Measurements from ENCODE around the gene CEACAM19.

Gene CEACAM19

GRCh38 chr19:44722131-44723121 lies 51.1 kb downstream of the CEACAM19 start:
- peaks cover 35% of the 10 kb centered on the region for H3K4me1 ChIP-seq
- H2AFZ ChIP-seq, result peak overlapping the region; percentile 56
- H3K4me3 ChIP-seq (ENCODE audit: low read depth, low read length), result no peak overlapping the region
- no peaks in the 10 kb centered on the region for H3K9me3 ChIP-seq (ENCODE audit: control insufficient read depth, low read length)
- H3K4me2 ChIP-seq (ENCODE audit: low read length), result no peak overlapping the region
- no peak overlapping the region for H3K9ac ChIP-seq
- no peaks in the 10 kb centered on the region for H3K27me3 ChIP-seq (ENCODE audit: control insufficient read depth, insufficient read depth, low read length)
- H3K27ac ChIP-seq, result peak overlapping the region; percentile 22
- H3K36me3 ChIP-seq (ENCODE audit: control insufficient read depth, insufficient read depth, low read length), result no peaks in the 10 kb centered on the region
- no peak for TF ChIP-seq CTCF (IDR thresholded peaks at IDR 0.05)
- no peaks in the 10 kb centered on the region for H3K79me2 ChIP-seq

GRCh38 chr19:44723299-44723951 lies 52.1 kb downstream of the CEACAM19 start:
- Histone ChIP-seq H3K9ac (no peak overlapping the region), H3K79me2 (no peaks in the 10 kb centered on the region), H2AFZ (no peak overlapping the region), H3K4me1 (peaks cover 33% of the 10 kb centered on the region), H3K27me3 (ENCODE audit: control insufficient read depth, insufficient read depth, low read length) (no peaks in the 10 kb centered on the region), H3K27ac (no peak overlapping the region), H3K4me2 (ENCODE audit: low read length) (no peak overlapping the region), H3K36me3 (ENCODE audit: control insufficient read depth, insufficient read depth, low read length) (no peaks in the 10 kb centered on the region), H3K4me3 (ENCODE audit: low read depth, low read length) (no peak overlapping the region), H3K9me3 (ENCODE audit: control insufficient read depth, low read length) (no peaks in the 10 kb centered on the region)
- no peak for TF ChIP-seq CTCF (IDR thresholded peaks at IDR 0.05)

- Histone ChIP-seq H3K4me1 (peaks cover 29% of the 10 kb centered on the region), H2AFZ (peak overlapping the region; percentile 21), H3K36me3 (ENCODE audit: control insufficient read depth, insufficient read depth, low read length) (no peaks in the 10 kb centered on the region), H3K4me2 (ENCODE audit: low read length) (no peak overlapping the region), H3K27me3 (ENCODE audit: control insufficient read depth, insufficient read depth, low read length) (no peaks in the 10 kb centered on the region), H3K4me3 (ENCODE audit: low read depth, low read length) (no peak overlapping the region), H3K79me2 (no peaks in the 10 kb centered on the region), H3K9me3 (ENCODE audit: control insufficient read depth, low read length) (no peaks in the 10 kb centered on the region), H3K9ac (no peak overlapping the region), H3K27ac (no peak overlapping the region)
- peak; percentile 98 for TF ChIP-seq CTCF (IDR thresholded peaks at IDR 0.05)
These were observed 52.7 kb downstream of the CEACAM19 start for GRCh38 chr19:44723952-44724319.

- Histone ChIP-seq H2AFZ (peak overlapping the region; percentile 66), H3K27me3 (ENCODE audit: control insufficient read depth, insufficient read depth, low read length) (no peaks in the 10 kb centered on the region), H3K4me3 (ENCODE audit: low read depth, low read length) (no peak overlapping the region), H3K4me1 (peaks cover 23% of the 10 kb centered on the region), H3K9ac (no peak overlapping the region), H3K27ac (no peak overlapping the region), H3K79me2 (no peaks in the 10 kb centered on the region), H3K4me2 (ENCODE audit: low read length) (no peak overlapping the region), H3K36me3 (ENCODE audit: control insufficient read depth, insufficient read depth, low read length) (no peaks in the 10 kb centered on the region), H3K9me3 (ENCODE audit: control insufficient read depth, low read length) (no peaks in the 10 kb centered on the region)
- TF ChIP-seq CTCF (IDR thresholded peaks at IDR 0.05), result no peak
These were observed 54.0 kb downstream of the CEACAM19 start for GRCh38 chr19:44725251-44725650.

Measured in parathyroid adenoma (tissue), 2 donors.